Fibroblast of the aortic adventitia (primary cell): ENCODE data around the gene NWD2. TPM values are rescaled to one million over a fixed set of nuclear protein-coding genes. Genes with fewer than 3 reads are reported as not detected.

ENCODE experiments used
- small RNA-seq: library from RNA; depleted of rRNA; stranded (forward); fragments of <200 nt; gene quantifications from one replicate; pipeline ENCODE3, GENCODE V24; 2012
- total RNA-seq: library from RNA; depleted of rRNA; stranded (reverse); fragments of >200 nt; gene quantifications from 2 replicates; pipeline ENCODE4 v1.2.3, GENCODE V29; 2012; ENCODE audit warnings: low replicate concordance

NWD2 gene
- total RNA-seq, 1 donor = not detected

Small RNA genes within 50 kb of the gene (small RNA-seq; reads per million reads assigned to genes)
- not detected for gene MIR4801
